HFFc6 (cell line): Measurements from ENCODE around the gene SULF2. TPM values are rescaled to one million over a fixed set of nuclear protein-coding genes. Genes with fewer than 3 reads are reported as not detected.

ENCODE experiments used
- DNase-seq: peaks from one replicate; pipeline ENCODE4 v3.0.0-alpha.2; 2018
- H3K27ac Mint-ChIP-seq: 2 replicates; pipeline ENCODE4 v1.8.0; 2020; ENCODE audit warnings: mild to moderate bottlenecking, mixed read lengths
- H3K27me3 Mint-ChIP-seq: 2 replicates; pipeline ENCODE4 v1.8.0; 2021; ENCODE audit warnings: mild to moderate bottlenecking, moderate library complexity, mixed read lengths; ENCODE audit not compliant: insufficient read depth
- H3K36me3 Mint-ChIP-seq: 2 replicates; pipeline ENCODE4 v1.8.0; 2021; ENCODE audit warnings: low read depth, mixed read lengths
- H3K4me1 Mint-ChIP-seq: 2 replicates; pipeline ENCODE4 v1.8.0; 2020; ENCODE audit warnings: low read depth, mixed read lengths
- H3K4me3 Mint-ChIP-seq: 2 replicates; pipeline ENCODE4 v1.8.0; 2020; ENCODE audit warnings: mild to moderate bottlenecking, moderate library complexity, mixed read lengths
- H3K9me3 Mint-ChIP-seq: 2 replicates; pipeline ENCODE4 v1.8.0; 2020; ENCODE audit warnings: mild to moderate bottlenecking, mixed read lengths
- total RNA-seq, 6 experiments: library from RNA; stranded (reverse); fragmentation: NEBNext Ultra II Directional; extraction: Animal tissue kit (Norgen Biotek cat#: 25700); gene quantifications; 2 replicates in 1 of 6; 3 replicates in 5 of 6; pipeline ENCODE4 v1.2.3, GENCODE V29; 2021
- TF ChIP-seq, protein P1 (sequence below): fragments of 200-600 bp; sonication (generic); IDR thresholded peaks from 2 replicates; pipeline ENCODE4 v1.5.0; 2021; ENCODE audit warnings: antibody characterized with exemption, mild to moderate bottlenecking

Gene SULF2
- total RNA-seq, 6 experiments from 2014 or later = 0.23 to 1.3 (median 0.33) TPM

DNA sequence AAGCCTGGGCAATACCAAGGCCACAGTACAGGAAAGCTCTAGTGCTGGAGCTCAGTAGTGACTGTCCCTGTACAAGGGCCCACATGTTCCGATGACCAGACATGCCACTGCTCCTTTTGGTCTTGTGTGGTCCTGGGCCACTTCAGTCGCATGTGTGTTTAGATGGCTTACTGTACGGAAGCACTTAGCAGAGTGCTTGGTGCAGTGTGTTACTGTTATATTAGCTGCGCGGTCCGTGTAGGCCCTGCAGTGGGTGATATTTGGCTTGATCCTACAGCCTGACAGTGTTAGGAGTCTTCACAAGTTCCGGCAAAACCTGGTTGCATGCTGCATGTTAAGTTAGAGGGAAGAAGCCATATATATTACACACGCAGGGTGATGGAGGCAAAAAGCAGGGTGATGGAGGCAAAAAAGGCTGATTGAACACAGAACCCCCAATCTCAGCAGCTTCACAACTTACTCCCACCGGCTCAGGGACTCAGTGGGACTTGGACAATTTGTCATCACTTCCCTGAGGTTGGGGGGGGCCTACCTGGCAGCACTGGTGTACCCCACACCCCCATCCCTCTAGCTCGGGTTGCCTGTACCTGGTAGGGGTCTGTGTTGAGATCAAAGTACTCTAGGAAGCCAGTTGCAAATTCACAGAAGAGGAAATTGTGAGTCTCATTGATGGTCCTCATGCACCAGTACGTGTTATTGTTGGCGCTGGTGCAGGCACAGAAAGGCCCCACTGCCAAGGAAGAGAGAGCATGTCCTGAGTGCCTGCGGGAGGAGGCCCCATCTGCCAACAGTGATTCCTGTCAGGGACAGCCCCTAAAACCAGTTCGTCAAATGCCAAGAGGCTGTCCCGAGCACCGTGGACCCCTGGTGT lies 122.6 kb downstream of the SULF2 start:
- Mint-ChIP-seq H3K36me3 (no peaks in the 10 kb centered on the region), H3K4me3 (no peak overlapping the region), H3K27me3 (peaks cover 5% of the 10 kb centered on the region), H3K4me1 (0 out of 2 replicates have a peak, but pooled peaks cover 7% of the 10 kb centered on the region), H3K9me3 (no peaks in the 10 kb centered on the region), H3K27ac (no peak overlapping the region)
- DNase-seq = no peak
- TF ChIP-seq, protein P1, sequence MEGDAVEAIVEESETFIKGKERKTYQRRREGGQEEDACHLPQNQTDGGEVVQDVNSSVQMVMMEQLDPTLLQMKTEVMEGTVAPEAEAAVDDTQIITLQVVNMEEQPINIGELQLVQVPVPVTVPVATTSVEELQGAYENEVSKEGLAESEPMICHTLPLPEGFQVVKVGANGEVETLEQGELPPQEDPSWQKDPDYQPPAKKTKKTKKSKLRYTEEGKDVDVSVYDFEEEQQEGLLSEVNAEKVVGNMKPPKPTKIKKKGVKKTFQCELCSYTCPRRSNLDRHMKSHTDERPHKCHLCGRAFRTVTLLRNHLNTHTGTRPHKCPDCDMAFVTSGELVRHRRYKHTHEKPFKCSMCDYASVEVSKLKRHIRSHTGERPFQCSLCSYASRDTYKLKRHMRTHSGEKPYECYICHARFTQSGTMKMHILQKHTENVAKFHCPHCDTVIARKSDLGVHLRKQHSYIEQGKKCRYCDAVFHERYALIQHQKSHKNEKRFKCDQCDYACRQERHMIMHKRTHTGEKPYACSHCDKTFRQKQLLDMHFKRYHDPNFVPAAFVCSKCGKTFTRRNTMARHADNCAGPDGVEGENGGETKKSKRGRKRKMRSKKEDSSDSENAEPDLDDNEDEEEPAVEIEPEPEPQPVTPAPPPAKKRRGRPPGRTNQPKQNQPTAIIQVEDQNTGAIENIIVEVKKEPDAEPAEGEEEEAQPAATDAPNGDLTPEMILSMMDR = no peak

DNA sequence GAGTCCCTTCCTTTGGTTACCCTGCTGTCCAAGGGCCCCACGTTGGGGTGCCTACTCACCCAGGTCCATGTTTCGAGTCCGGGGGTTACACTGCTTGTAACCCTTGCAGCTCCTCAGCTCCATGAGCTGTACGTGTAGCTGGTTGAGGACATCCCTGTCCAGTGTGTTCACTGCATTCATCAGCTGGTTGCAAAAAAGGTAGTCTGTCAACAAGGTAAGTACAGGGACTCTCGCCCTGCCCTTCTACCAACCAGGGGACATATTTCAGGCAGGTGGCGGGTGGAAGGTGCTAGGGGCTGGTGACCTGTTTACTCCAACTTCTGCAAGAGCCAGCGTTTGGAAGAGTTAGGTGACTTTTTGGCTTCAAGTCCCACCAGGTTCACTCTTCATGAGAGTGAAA lies 123.6 kb downstream of the SULF2 start:
- Mint-ChIP-seq H3K27me3 (peaks cover 3% of the 10 kb centered on the region), H3K36me3 (no peaks in the 10 kb centered on the region)
- TF ChIP-seq, protein P1 = no peak

DNA sequence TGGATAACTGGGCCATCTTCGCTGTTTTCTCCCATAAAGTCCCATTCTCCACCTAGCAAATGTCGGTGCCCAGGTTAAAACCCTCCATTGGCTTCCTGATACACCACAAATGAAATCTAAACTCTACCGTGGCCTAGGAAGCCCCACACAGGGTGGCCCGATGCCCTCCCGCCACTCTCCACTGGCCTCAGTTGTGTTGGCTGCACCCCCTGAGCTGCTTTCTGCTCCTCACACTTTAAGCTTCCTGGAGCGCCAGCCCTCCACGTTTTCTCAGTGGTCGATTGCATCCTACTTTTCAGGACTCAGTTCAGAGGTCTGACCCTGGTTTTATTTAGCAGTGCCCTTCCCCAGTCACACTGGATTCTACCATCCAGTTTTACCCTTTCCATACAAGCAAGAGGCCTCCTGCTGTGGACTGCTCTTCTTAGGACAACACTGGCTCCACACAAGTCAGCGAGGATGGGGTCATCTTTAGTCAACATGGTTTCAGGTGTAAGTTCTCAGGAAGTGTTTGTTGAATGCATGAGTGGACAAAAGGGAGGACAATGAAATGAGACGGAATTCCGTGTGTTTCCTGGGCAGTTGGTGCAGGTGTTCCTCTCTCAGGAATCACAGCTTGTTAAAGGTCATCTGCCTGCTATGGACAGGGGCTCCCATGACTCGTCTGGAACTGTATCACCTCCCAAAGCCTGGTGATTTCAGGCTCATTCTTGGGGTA lies 124.1 kb downstream of the SULF2 start:
- Mint-ChIP-seq H3K4me3 (no peak overlapping the region), H3K36me3 (no peaks in the 10 kb centered on the region), H3K27ac (no peak overlapping the region), H3K27me3 (peaks cover 2% of the 10 kb centered on the region; the same call in 1 of the 2 replicates), H3K4me1 (0 out of 2 replicates have a peak, but pooled peaks cover 7% of the 10 kb centered on the region), H3K9me3 (no peaks in the 10 kb centered on the region)
- TF ChIP-seq, protein P1 = no peak
- no peak for DNase-seq

More for the DNA sequence above, 123.6 kb downstream of the SULF2 start:
- Mint-ChIP-seq H3K9me3 (no peaks in the 10 kb centered on the region), H3K4me1 (0 out of 2 replicates have a peak, but pooled peaks cover 7% of the 10 kb centered on the region), H3K4me3 (no peak overlapping the region), H3K27ac (no peak overlapping the region)
- no peak for DNase-seq

DNA sequence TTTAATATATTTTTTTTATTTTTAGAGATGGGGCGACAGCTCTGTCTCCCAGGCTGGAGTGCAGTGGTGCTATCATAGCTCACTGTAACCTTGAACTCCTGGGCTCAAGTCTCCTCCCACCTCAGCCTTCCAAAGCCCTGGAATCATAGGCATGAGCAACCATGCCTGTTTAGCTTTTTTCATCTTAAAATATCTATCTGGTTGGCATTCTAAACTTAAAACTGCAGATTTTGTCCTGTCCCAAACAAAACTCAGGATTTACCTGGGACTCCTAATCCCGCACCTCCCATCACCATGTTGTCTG lies 124.7 kb downstream of the SULF2 start:
- Mint-ChIP-seq H3K36me3 (no peaks in the 10 kb centered on the region), H3K4me3 (no peak overlapping the region), H3K27ac (no peak overlapping the region)

DNA sequence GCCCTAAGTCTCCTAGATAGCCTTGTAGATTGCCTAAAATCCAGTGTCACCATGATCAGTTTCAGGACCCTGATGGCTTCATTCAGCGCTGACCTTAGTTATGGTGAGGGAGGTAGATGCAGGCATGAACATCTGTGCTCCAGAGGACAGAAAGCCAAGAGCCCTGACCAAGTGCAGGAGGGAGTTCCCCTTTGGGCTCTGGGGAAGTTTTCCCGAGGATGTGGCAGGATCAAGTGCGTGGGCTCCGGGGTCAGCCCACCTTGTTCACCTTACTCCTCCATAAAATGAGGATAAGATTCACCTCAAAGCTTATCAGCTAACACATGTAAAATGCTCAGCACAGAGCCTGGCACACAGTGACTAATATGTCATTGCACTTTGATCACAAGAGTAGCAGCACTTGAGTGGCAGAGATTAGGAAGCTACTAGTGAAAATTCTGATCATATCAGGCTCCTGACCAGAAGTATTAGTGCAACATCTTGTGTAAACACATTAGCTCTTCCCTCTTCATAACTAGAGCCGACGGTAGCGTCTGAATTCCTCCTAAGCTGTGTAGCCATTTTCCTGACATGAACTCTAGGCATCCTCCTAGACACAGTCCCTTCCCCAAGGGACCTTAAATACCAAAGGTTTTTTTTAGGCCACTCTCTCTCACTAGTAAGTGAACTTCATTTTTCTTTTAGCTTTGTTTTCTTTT lies 125.2 kb downstream of the SULF2 start:
- H3K4me3 Mint-ChIP-seq = no peak overlapping the region
- DNase-seq = no peak
- H3K36me3 Mint-ChIP-seq = no peaks in the 10 kb centered on the region

More for the DNA sequence above, 124.7 kb downstream of the SULF2 start:
- 0 out of 2 replicates have a peak, but pooled peaks cover 7% of the 10 kb centered on the region for H3K4me1 Mint-ChIP-seq
- TF ChIP-seq, protein P1 = no peak
- DNase-seq = no peak
- peaks cover 2% of the 10 kb centered on the region; the same call in 1 of the 2 replicates for H3K27me3 Mint-ChIP-seq
- no peaks in the 10 kb centered on the region for H3K9me3 Mint-ChIP-seq

More for the DNA sequence above, 125.2 kb downstream of the SULF2 start:
- Mint-ChIP-seq H3K27ac (no peak overlapping the region), H3K9me3 (no peaks in the 10 kb centered on the region), H3K27me3 (peaks cover 2% of the 10 kb centered on the region; the same call in 1 of the 2 replicates), H3K4me1 (0 out of 2 replicates have a peak, but pooled peaks cover 7% of the 10 kb centered on the region)
- TF ChIP-seq, protein P1 = no peak
